Right lobe of liver (tissue), 4 donors: ENCODE results near the gene ZNF385A.

ENCODE experiments used
- CTCF ChIP-seq, 4 donors: fragments of 200-600 bp in 3 of 4; fragments of 450-650 bp in 1 of 4; IDR thresholded peaks; one replicate each; pipeline versions ENCODE4 v1.5.1 to v1.8.0; 2016 to 2022; ENCODE audit warnings: antibody characterized with exemption in 4 of 4, mild to moderate bottlenecking in 2 of 4
- POLR2A ChIP-seq: fragments of 450-650 bp; IDR thresholded peaks from one replicate; pipeline ENCODE4 v1.6.1; 2017; ENCODE audit warnings: antibody characterized with exemption, mild to moderate bottlenecking
- donor health status: DM: no; HTN: no; CAD: no.
- donor health status: DM: no; HTN: no; CAD: no.
- donor health status: DM: no; HTN: yes; CAD: no.

- TF ChIP-seq CTCF (IDR thresholded peaks at IDR 0.05) (no peak), POLR2A (no peak)
Measured at GRCh38 chr12:54355104-54355815, 29.3 kb downstream of the ZNF385A start.
